ENCODE results near the gene TTC7B. TPM values are rescaled to one million over a fixed set of nuclear protein-coding genes. Genes with fewer than 3 reads are reported as not detected.
"Not testable (repeated sequence)": the region's sequence is repeated elsewhere in the genome, so short reads cannot be mapped to it uniquely, and the experiment has no call there.

TTC7B gene
- polyA plus RNA-seq, 1 donor from 2014 or later = 19.9 TPM

- Histone ChIP-seq H3K9me3 (ENCODE audit: low read length) (no peaks in the 10 kb centered on the region), H3K27ac (ENCODE audit: low read length) (no peak overlapping the region), H3K4me2 (ENCODE audit: low read length) (no peak overlapping the region), H3F3A (ENCODE audit: insufficient read depth, low read length, poor library complexity, severe bottlenecking) (no peaks in the 10 kb centered on the region), H3K79me2 (replicated peaks; ENCODE audit: insufficient read depth, low read length) (no peaks in the 10 kb centered on the region), H3K9ac (ENCODE audit: low read length) (no peak overlapping the region), H4K20me1 (ENCODE audit: insufficient read depth) (no peaks in the 10 kb centered on the region), H3K4me3 (ENCODE audit: low read length) (no peak overlapping the region), H2AFZ (ENCODE audit: low read depth, low read length) (no peak overlapping the region), H3K36me3 (ENCODE audit: insufficient read depth, low read length) (no peaks in the 10 kb centered on the region), H3K27me3 (ENCODE audit: insufficient read depth, low read depth, low read length) (no peaks in the 10 kb centered on the region), H3K9me2 (ENCODE audit: insufficient read depth, low read length) (no peaks in the 10 kb centered on the region)
- no peak for TF ChIP-seq RAD21 (conservative IDR thresholded peaks at IDR 0.05)
Measured at GRCh38 chr14:90842726-90843125, 26.5 kb upstream of the TTC7B start.

DNA sequence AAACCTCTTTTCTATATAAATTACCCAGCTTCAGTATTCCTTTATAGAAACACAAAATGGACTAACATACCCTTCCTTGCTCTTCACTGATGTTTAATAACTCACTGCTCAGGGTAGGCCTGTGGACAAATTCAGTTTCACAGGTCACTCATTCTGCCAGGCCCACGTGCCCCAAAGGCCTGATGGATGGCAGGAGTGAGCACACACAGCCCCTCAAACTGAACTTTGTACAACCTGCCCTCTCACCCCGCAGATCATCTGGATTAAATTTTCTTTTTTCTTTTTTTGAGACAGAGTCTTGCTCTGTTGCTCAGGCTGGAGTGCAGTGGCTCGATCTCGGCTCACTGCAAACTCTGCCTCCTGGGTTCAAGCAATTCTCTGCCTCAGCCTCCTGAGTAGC is 24.4 kb upstream of the TTC7B start:
- not testable (repeated sequence) for H3K9ac ChIP-seq (ENCODE audit: low read length); H3K27ac ChIP-seq (ENCODE audit: low read length); H3K79me2 ChIP-seq (replicated peaks; ENCODE audit: insufficient read depth, low read length); H3K4me3 ChIP-seq (ENCODE audit: low read length); H3K27me3 ChIP-seq (ENCODE audit: insufficient read depth, low read depth, low read length); H3K36me3 ChIP-seq (ENCODE audit: insufficient read depth, low read length); H3K4me2 ChIP-seq (ENCODE audit: low read length); H2AFZ ChIP-seq (ENCODE audit: low read depth, low read length); H3F3A ChIP-seq (ENCODE audit: insufficient read depth, low read length, poor library complexity, severe bottlenecking); H3K9me3 ChIP-seq (ENCODE audit: low read length); H4K20me1 ChIP-seq (ENCODE audit: insufficient read depth); H3K9me2 ChIP-seq (ENCODE audit: insufficient read depth, low read length)

DNA sequence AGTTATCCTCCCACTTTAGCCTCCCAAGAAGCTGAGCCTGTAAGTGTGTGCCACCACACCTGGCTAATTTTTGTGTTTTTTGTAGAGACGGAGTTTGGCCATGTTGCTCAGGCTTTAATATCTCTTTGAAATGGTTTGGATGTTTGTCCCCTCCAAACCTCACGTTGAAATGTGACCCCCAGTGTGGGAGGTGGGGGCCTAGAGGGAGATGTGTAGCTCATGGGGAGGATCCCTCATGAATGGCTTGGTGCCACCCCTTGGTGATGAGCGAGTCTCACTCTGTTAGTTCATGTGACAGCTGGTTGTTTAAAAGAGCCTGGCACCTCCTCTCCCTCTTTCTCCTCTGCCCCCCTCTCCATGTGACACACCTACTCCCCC is 23.6 kb upstream of the TTC7B start:
- H3K4me3 ChIP-seq (ENCODE audit: low read length) = no peak overlapping the region
- H3K27me3 ChIP-seq (ENCODE audit: insufficient read depth, low read depth, low read length) = no peaks in the 10 kb centered on the region
- no peaks in the 10 kb centered on the region for H3K36me3 ChIP-seq (ENCODE audit: insufficient read depth, low read length)
- no peak overlapping the region for H3K4me2 ChIP-seq (ENCODE audit: low read length)
- no peak overlapping the region for H2AFZ ChIP-seq (ENCODE audit: low read depth, low read length)
- H3K9me3 ChIP-seq (ENCODE audit: low read length) = no peaks in the 10 kb centered on the region
- no peaks in the 10 kb centered on the region for H4K20me1 ChIP-seq (ENCODE audit: insufficient read depth)
- H3K9ac ChIP-seq (ENCODE audit: low read length) = no peak overlapping the region
- H3K9me2 ChIP-seq (ENCODE audit: insufficient read depth, low read length) = no peaks in the 10 kb centered on the region
- H3K27ac ChIP-seq (ENCODE audit: low read length) = no peak overlapping the region
- no peaks in the 10 kb centered on the region for H3F3A ChIP-seq (ENCODE audit: insufficient read depth, low read length, poor library complexity, severe bottlenecking)
- no peaks in the 10 kb centered on the region for H3K79me2 ChIP-seq (replicated peaks; ENCODE audit: insufficient read depth, low read length)
- no peak for TF ChIP-seq MXI1 (conservative IDR thresholded peaks at IDR 0.05; ENCODE audit: poor library complexity, severe bottlenecking)
- no peak for TF ChIP-seq EZH2 (IDR thresholded peaks at IDR 0.05; ENCODE audit: borderline replicate concordance, insufficient read depth, low read length, poor library complexity, severe bottlenecking)
- no peak for TF ChIP-seq TAF1 (IDR thresholded peaks at IDR 0.05; ENCODE audit: low read depth)
- no peak for TF ChIP-seq RAD21 (conservative IDR thresholded peaks at IDR 0.05)
- TF ChIP-seq CTCF (IDR thresholded peaks at IDR 0.05; ENCODE audit: poor library complexity, severe bottlenecking) = no peak
- TF ChIP-seq EP300 (conservative IDR thresholded peaks at IDR 0.05; ENCODE audit: poor library complexity, severe bottlenecking) = no peak
- no peak for TF ChIP-seq SMC3 (conservative IDR thresholded peaks at IDR 0.05; ENCODE audit: poor library complexity)
- no peak for TF ChIP-seq REST (IDR thresholded peaks at IDR 0.05; ENCODE audit: borderline replicate concordance)
- TF ChIP-seq POLR2AphosphoS5 (IDR thresholded peaks at IDR 0.05) = no peak
